HT-29 (cell line): ENCODE results near the gene NLN. TPM values are rescaled to one million over a fixed set of nuclear protein-coding genes. Genes with fewer than 3 reads are reported as not detected.
"Not testable (repeated sequence)": the region's sequence is repeated elsewhere in the genome, so short reads cannot be mapped to it uniquely, and the experiment has no call there.

Source experiments
- DNase-seq: peaks from one replicate; pipeline ENCODE4 v3.0.0-alpha.2; 2015; ENCODE audit warnings: low spot score
- total RNA-seq: library from RNA; depleted of rRNA; stranded (reverse); fragments of >200 nt; shearing (Covaris generic); gene quantifications from 2 replicates; pipeline ENCODE4 v1.2.3, GENCODE V29; 2014

Gene NLN
- total RNA-seq, 1 experiment from 2014 or later = 22.8 TPM

GRCh38 chr5:65772963-65773362, 51.0 kb downstream of the NLN start:
- DNase-seq = not testable (repeated sequence)

- DNase-seq = no peak
Measured at GRCh38 chr5:65774346-65774745, 52.3 kb downstream of the NLN start.

- no peak for DNase-seq
Measured at GRCh38 chr5:65775476-65775875, 53.5 kb downstream of the NLN start.

GRCh38 chr5:65776441-65777141, 54.6 kb downstream of the NLN start:
- DNase-seq = no peak

GRCh38 chr5:65778126-65778525, 56.1 kb downstream of the NLN start:
- no peak for DNase-seq

- no peak for DNase-seq
Measured at GRCh38 chr5:65779643-65780042, 57.6 kb downstream of the NLN start.

- not testable (repeated sequence) for DNase-seq
Measured at GRCh38 chr5:65788296-65788695, 66.3 kb downstream of the NLN start.

GRCh38 chr5:65790371-65791163, 68.6 kb downstream of the NLN start:
- DNase-seq = no peak

GRCh38 chr5:65791712-65792673, 70.0 kb downstream of the NLN start:
- DNase-seq = no peak

- no peak for DNase-seq
Measured at GRCh38 chr5:65796269-65796668, 74.3 kb downstream of the NLN start.

GRCh38 chr5:65796751-65797316, 74.8 kb downstream of the NLN start:
- DNase-seq = no peak

GRCh38 chr5:65797481-65797880, 75.5 kb downstream of the NLN start:
- no peak for DNase-seq

- DNase-seq = no peak
Measured at GRCh38 chr5:65799857-65800256, 77.9 kb downstream of the NLN start.

GRCh38 chr5:65800775-65801174, 78.8 kb downstream of the NLN start:
- DNase-seq = no peak

- DNase-seq = no peak
Measured at GRCh38 chr5:65801352-65801783, 79.4 kb downstream of the NLN start.

- DNase-seq = no peak
Measured at GRCh38 chr5:65802080-65802479, 80.1 kb downstream of the NLN start.

- DNase-seq = no peak
Measured at GRCh38 chr5:65802820-65803219, 80.8 kb downstream of the NLN start.

GRCh38 chr5:65803699-65804391, 81.8 kb downstream of the NLN start:
- DNase-seq = no peak

- DNase-seq = no peak
Measured at GRCh38 chr5:65805089-65805488, 83.1 kb downstream of the NLN start.

- DNase-seq = not testable (repeated sequence)
Measured at GRCh38 chr5:65807494-65807893, 85.5 kb downstream of the NLN start.

GRCh38 chr5:65808251-65808741, 86.3 kb downstream of the NLN start:
- no peak for DNase-seq
